A549 (cell line): Measurements from ENCODE around the gene OR2T35.

Experiments
- TF ChIP-seq, protein P1 (sequence below): fragments of 450-650 bp; IDR thresholded peaks from 2 replicates; pipeline ENCODE4 v1.6.1; 2014; ENCODE audit warnings: antibody characterized with exemption
- TF ChIP-seq, protein P2 (sequence below): IDR thresholded peaks from 2 replicates; pipeline ENCODE4 v1.6.1; 2012

- TF ChIP-seq, protein P1, sequence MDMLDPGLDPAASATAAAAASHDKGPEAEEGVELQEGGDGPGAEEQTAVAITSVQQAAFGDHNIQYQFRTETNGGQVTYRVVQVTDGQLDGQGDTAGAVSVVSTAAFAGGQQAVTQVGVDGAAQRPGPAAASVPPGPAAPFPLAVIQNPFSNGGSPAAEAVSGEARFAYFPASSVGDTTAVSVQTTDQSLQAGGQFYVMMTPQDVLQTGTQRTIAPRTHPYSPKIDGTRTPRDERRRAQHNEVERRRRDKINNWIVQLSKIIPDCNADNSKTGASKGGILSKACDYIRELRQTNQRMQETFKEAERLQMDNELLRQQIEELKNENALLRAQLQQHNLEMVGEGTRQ, result no peak
- TF ChIP-seq, protein P2, sequence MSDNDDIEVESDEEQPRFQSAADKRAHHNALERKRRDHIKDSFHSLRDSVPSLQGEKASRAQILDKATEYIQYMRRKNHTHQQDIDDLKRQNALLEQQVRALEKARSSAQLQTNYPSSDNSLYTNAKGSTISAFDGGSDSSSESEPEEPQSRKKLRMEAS, result no peak
These were observed 52.4 kb downstream of the OR2T35 start for GRCh38 chr1:248592655-248593054.
